Stimulated activated CD4-positive, alpha-beta T cell treated with anti-CD3 and anti-CD28 coated beads, Interleukin-12 subunit alpha, Interleukin-12 subunit beta, amount 100 ng/mL, for 4 hours (primary cell): ENCODE results near the gene PRKCE.
"Not testable (repeated sequence)": the region's sequence is repeated elsewhere in the genome, so short reads cannot be mapped to it uniquely, and the experiment has no call there.

Experiments used
- DNase-seq: peaks from one replicate; pipeline ENCODE4 v3.0.0-alpha.2; 2020

Gene PRKCE

GRCh38 chr2:45897842-45898241, 246.4 kb downstream of the PRKCE start:
- DNase-seq = no peak

GRCh38 chr2:45898819-45899218, 247.3 kb downstream of the PRKCE start:
- no peak for DNase-seq

- no peak for DNase-seq
Measured at GRCh38 chr2:45899926-45900325, 248.5 kb downstream of the PRKCE start.

- no peak for DNase-seq
Measured at GRCh38 chr2:45901468-45902032, 250.1 kb downstream of the PRKCE start.

- no peak for DNase-seq
Measured at GRCh38 chr2:45902380-45902779, 250.9 kb downstream of the PRKCE start.

- no peak for DNase-seq
Measured at GRCh38 chr2:45902781-45903375, 251.4 kb downstream of the PRKCE start.

GRCh38 chr2:45904267-45904945, 252.9 kb downstream of the PRKCE start:
- no peak for DNase-seq

GRCh38 chr2:45904946-45905631, 253.6 kb downstream of the PRKCE start:
- no peak for DNase-seq

GRCh38 chr2:45905632-45905958, 254.1 kb downstream of the PRKCE start:
- DNase-seq = no peak

- no peak for DNase-seq
Measured at GRCh38 chr2:45907592-45907991, 256.1 kb downstream of the PRKCE start.

GRCh38 chr2:45908316-45909170, 257.1 kb downstream of the PRKCE start:
- DNase-seq = no peak

GRCh38 chr2:45909171-45909565, 257.7 kb downstream of the PRKCE start:
- no peak for DNase-seq

- DNase-seq = no peak
Measured at GRCh38 chr2:45909677-45910191, 258.3 kb downstream of the PRKCE start.

GRCh38 chr2:45910473-45911060, 259.1 kb downstream of the PRKCE start:
- no peak for DNase-seq

GRCh38 chr2:45911538-45911937, 260.1 kb downstream of the PRKCE start:
- no peak for DNase-seq

- DNase-seq = no peak
Measured at GRCh38 chr2:45912109-45912508, 260.6 kb downstream of the PRKCE start.

- DNase-seq = no peak
Measured at GRCh38 chr2:45913539-45913938, 262.1 kb downstream of the PRKCE start.

GRCh38 chr2:45915523-45915922, 264.0 kb downstream of the PRKCE start:
- DNase-seq = no peak

GRCh38 chr2:45917561-45918176, 266.2 kb downstream of the PRKCE start:
- DNase-seq = not testable (repeated sequence)

- DNase-seq = no peak
Measured at GRCh38 chr2:45918463-45919159, 267.1 kb downstream of the PRKCE start.

- no peak for DNase-seq
Measured at GRCh38 chr2:45919160-45919650, 267.7 kb downstream of the PRKCE start.
